ENCODE results near the gene ZMAT5.

The ZMAT5 gene

DNA sequence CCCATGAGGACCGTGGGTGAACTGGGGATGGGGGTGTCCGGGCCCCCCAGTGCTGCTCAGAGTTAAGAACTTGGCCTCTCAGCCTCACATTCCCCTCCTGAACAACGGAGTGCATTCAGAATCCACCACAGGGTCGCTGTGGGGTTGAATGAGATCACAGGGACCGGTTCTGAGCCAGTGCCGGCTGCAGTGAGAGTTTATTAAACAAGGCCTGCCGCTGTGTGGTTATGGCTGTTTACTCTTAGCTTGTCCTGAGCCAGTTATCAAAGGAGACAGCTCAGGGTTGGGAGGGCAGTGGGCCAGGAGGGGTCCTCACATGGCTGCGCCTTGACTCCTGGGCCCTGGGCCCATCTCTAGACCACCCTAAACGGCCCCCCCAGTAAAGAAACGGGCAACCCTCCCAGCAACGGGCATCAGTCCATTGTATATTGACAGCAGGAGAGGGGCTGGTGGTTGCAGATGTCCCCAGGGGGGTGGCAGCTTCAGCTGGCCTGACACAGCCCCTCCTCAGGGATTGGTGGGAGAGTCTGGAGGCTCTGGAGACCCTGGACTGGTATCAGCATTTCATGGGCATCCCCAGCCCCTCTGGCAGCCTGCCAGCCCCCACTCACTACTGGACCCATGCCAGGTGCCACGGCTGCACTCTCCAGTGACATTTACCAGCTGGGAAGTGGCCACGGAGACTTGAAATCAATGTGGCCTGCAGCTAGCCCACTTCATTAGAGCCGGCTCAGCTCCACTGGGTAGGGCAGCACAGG lies 62.1 kb downstream of the ZMAT5 start:
- no peak for FAIRE-seq

DNA sequence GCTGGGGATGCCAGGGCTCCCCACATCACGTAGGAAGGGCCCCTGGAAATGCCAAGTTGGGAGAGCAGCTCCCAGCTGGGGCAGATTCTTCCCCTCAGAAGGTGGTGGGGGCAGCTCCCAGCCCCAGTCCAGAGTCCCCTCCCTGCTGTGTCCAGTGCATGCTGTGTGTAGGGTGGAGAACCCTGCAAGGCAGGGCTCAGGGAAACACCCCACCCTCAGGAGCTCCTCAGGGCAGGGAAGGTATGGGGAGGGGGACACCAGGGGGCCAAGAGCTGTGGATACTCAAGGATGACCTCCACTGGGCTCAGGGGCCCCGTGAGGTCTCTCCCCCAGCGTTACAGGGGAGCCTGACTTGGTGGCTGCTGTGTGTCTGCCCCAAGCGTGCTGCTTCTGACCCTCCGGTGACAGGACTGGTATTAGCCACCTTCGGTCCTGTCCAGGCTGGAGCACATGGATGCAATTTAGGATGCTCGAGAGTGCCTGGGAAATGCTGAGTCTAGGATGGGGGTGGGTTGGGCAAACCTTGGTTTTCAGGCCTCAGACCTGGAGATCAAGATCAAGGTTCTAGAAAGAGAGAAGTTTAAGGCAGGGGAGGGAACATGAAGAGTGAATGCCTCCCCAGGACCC lies 63.1 kb downstream of the ZMAT5 start:
- no peak for FAIRE-seq

DNA sequence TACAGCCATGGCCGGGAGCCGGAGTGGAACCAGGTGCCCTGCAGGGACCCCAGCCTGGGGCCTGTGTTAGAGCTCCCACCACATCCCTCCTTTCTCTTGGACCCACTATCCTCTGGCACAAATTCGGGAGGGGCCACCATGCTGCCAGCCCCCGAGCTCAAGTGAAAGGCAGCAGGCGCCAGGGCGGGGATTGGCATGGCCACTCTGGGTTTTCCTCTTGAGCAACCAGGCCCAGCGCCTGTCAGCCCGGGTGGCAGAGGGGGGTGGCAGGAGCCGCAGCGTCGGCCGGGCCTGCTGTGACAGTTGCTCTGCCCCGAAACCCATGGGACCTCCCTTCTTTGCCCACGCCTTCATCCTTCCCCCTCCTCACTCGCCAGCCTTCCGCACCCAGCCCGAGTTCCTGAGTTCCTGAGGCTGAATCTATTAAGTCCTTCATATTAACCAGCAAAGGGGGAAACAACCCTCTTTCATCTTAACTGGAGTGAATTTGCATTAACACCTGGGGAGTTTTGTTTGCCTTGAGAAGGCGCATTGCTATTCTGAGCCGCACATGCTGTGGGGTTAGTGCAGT lies 63.8 kb downstream of the ZMAT5 start:
- no peak for FAIRE-seq

- no peak for FAIRE-seq
Measured at GRCh38 chr22:29702000-29702930, 64.5 kb downstream of the ZMAT5 start.

DNA sequence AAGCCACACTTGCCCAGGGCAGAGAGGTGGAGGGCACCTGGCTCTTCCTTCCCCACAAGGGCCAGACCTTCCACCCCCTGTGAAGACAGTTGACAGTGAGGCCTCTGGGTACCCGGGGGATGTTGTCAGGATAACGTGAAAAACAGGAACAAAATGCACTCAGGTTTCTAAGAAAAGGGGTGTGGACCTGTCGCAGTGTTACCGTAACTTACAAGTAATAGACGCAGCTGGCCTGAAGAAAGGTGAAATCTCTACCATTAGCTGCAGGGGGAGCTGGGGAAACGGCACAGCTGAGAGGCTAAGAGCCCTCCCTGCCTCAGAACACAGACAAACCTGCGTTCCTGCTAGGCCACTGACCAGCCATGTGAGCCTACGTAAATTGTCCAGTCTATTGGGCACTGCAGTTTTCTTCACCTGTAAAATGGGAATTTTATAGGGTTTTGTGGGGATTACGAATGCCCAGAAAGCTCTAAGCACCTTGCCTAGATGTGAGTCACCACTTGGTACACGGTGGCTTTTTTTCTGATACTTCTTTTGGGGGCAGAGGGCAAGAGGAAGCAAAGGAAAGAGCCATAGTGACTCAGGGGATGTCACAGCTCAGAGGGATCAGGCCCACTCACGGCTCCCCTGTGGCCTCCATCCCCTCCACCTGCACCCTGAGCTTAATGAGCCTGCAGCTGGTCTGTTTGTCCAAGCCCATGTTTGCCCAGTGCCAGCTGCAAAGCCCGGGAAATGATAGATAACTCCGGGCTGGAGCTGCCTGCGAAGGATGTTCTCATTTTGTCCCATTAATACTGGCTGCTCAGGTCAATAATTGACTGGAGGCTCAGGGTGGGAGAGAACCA lies 65.4 kb downstream of the ZMAT5 start:
- peak; percentile 96 for FAIRE-seq

DNA sequence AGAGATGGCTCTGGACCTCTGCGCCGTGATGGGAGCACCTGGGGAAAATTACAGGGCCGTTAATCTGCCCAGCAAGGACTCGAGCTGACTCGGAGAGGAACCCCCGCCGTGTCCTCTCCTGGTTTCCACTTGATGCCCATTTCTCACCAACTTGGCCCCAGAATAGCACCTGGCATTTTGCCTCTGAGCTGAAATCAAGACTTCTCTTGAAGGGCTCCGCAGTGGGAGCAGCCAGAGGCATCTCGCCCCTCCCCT lies 66.0 kb downstream of the ZMAT5 start:
- FAIRE-seq = no peak

DNA sequence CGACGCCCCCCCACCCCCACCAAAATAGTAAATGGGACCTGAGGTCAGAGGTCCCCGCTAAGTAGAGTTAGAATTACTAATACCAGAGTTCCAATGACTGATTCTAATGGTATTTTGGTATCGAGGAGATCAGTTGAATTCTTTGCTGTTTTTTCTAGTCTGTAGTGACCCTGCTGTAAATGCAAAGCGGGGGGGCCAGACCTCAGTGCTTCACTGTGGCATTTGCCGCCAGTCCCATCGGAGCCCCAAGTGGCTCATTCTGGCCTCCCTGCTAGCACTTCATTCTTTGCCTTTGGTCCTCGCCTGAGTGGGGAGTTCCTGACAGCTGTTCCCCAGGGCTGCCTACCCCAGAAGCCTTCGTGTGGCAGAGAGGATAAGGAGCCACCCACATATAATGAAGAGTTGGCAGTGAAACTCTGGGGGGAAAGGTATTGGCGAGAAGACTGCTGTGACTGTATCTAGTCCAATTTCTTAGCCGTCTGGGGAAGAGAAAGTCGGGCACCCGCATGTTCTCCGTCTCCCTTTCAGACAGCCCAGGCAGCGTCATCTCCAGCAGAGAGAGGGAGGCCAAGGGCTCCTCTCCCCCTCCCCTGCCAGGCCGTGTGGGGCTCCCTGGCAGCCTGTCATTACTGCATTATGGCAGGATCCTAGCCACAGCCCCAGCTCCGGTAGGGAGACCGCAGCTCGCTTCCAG lies 66.5 kb downstream of the ZMAT5 start:
- FAIRE-seq = peak; percentile 19

DNA sequence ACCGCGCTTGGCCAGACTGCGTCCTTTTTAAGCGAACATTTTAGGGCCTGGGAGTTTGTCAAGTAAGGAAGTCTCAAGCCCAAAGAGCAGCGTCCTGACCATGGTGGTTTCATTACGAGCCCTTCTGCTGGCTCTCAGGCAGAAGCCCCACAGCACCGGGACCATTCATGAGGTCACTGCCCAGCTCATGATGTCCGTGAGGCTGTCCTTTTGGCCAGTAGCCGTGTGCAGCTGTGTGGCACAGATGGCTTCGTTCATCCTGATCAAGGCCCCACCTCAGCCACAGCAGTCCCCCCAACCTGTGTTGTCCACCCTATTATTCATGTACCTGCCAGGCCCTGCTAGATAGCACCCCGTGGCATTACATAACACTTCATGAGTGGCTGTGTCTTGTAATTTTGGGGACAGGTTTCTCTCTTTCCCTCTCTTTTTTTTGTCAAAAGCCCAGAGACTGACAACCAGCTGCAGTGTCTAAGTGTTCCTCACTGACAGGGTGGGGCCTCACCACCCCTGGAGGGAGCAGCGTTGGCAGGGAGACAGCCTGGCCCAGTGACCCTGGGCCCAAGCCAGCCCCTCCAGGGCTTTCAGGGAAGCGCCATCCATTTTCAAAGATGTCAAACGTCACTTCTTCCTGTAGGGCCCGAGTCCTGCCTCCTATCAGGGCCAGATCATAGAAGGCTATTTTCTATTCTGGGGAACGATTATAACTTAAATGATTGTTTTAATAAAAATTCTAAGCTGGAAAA lies 68.8 kb downstream of the ZMAT5 start:
- no peak for FAIRE-seq

- FAIRE-seq = no peak
Measured at GRCh38 chr22:29695129-29695926, 71.5 kb downstream of the ZMAT5 start.

DNA sequence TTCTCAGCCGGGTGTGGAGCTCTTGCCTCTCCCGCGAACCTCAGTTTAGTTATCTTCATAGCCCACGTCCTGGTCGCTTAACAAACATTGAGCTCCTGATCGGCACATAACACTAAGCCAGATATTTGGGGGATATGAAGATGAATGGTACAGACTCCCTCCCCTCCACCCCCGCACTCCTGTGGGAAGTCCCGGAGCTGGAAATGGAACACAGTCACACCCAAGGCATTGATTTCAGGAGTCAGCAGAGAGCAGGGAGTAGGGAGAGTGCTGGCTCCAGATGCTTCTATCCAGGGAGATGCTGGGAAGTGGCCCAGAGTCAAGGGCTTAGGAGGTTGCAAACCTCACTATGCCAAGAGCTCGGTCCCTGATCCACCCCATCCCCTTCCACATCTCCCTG lies 73.1 kb downstream of the ZMAT5 start:
- FAIRE-seq = no peak

- no peak for FAIRE-seq
Measured at GRCh38 chr22:29693161-29693560, 73.6 kb downstream of the ZMAT5 start.

GRCh38 chr22:29692327-29692640 lies 74.5 kb downstream of the ZMAT5 start:
- FAIRE-seq = no peak

GRCh38 chr22:29691636-29692326 lies 75.0 kb downstream of the ZMAT5 start:
- no peak for FAIRE-seq

DNA sequence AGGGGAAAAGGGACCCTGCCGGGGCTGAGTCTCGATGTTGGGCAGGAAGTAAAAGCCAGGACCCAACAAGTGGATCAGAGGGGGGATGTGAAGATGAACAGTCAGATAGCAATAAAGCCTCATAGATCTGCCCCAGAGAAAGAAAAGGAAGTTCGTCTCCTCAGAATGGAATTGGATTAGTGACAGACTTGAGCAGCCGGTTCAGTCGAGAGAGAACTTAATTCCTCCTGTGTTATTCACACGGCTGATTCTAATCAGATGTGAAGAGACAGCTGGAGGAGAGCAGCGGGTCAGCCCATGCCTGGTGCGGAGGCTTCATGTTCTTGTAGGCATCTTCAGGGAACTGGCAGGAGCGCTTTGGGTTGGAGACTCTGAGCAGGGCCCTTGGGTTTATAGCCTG lies 76.3 kb downstream of the ZMAT5 start:
- FAIRE-seq = no peak

DNA sequence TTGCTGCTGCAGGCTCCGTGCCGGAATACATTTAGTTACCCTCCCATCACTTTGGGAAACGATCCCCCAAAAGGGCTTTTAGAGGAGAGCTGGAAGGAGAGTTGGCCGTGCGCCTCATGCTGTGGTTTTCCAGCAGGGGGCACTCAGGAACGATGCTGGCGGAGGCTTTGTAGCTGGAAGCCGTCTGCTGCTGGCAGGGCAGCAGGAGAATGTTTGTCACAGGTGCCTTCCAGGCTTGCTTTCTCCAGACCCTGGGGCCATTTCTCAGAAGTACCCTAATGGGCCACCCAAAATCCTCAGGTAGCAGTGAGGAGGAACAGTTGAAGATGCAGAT lies 77.0 kb downstream of the ZMAT5 start:
- FAIRE-seq = peak; percentile 3

GRCh38 chr22:29689206-29689879 lies 77.5 kb downstream of the ZMAT5 start:
- no peak for FAIRE-seq

GRCh38 chr22:29684244-29684643 lies 82.6 kb downstream of the ZMAT5 start:
- no peak for FAIRE-seq

DNA sequence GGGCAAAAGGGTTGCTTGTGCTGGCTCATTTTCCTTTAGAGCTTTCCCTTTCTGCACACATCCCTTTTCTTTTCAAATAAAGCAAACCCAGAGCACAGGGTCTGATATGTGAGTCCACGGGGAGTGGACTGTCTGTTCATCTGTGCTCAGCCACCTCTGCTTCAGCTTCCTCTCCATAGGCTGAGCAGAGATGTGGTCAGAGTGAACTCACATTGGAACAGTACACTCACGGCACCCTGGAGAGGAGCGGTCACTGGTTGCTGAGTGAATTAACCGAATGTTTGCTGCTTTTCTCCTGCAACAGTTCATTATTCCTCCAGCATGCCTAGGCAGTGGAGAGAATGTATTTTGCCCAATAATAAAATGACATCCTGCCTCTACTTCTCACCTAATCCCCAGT lies 83.3 kb downstream of the ZMAT5 start:
- FAIRE-seq = no peak
